ENCODE data around the gene NOL4L. TPM values are rescaled to one million over a fixed set of nuclear protein-coding genes. Genes with fewer than 3 reads are reported as not detected.

Gene NOL4L
- total RNA-seq, 1 experiment from 2014 or later, result 1.4 TPM

- CTCF ChIA-PET, result no interaction called here
Observed at GRCh38 chr20:32418376-32418775, 166.8 kb downstream of the NOL4L start.

GRCh38 chr20:32416206-32416605 lies 168.9 kb downstream of the NOL4L start:
- intact Hi-C loops (cut with micrococcal nuclease; ENCODE audit: unreplicated experiment), result no loop called here
- DNase-seq (ENCODE audit: low spot score), result no peak
- H3K4me1 ChIP-seq (ENCODE audit: insufficient read depth, low read length, poor library complexity, severe bottlenecking), result no peaks in the 10 kb centered on the region
- peaks cover 7% of the 10 kb centered on the region for H3K36me3 ChIP-seq (ENCODE audit: insufficient read depth, low read length, poor library complexity, severe bottlenecking)
- no peak overlapping the region for H3K4me3 ChIP-seq (ENCODE audit: low read depth, low read length, poor library complexity, severe bottlenecking)
- TF ChIP-seq EZH2 (IDR thresholded peaks at IDR 0.05; ENCODE audit: borderline replicate concordance, low read depth, low read length, poor library complexity, severe bottlenecking) (no peak), CTCF (conservative IDR thresholded peaks at IDR 0.05; ENCODE audit: low read depth, low read length) (no peak)
- CTCF ChIA-PET, result no interaction called here
- no TSS peak for BruUV-seq (replicated peaks)
- POLR2A ChIA-PET (ENCODE audit: low non-redundant PET), result no interaction called here
- H3K9me3 ChIP-seq (ENCODE audit: low read depth, low read length, poor library complexity, severe bottlenecking), result no peaks in the 10 kb centered on the region
- H3K27ac ChIP-seq (ENCODE audit: low read depth, low read length, poor library complexity, severe bottlenecking), result no peak overlapping the region
- no peaks in the 10 kb centered on the region for H3K27me3 ChIP-seq (replicated peaks; ENCODE audit: insufficient read depth, low read depth, low read length, poor library complexity)

More at GRCh38 chr20:32418376-32418775, 166.8 kb downstream of the NOL4L start:
- no peak overlapping the region for H3K4me3 ChIP-seq (ENCODE audit: low read depth, low read length, poor library complexity, severe bottlenecking)
- DNase-seq (ENCODE audit: low spot score), result no peak
- H3K4me1 ChIP-seq (ENCODE audit: insufficient read depth, low read length, poor library complexity, severe bottlenecking), result no peaks in the 10 kb centered on the region
- H3K27ac ChIP-seq (ENCODE audit: low read depth, low read length, poor library complexity, severe bottlenecking), result no peak overlapping the region
- H3K36me3 ChIP-seq (ENCODE audit: insufficient read depth, low read length, poor library complexity, severe bottlenecking), result peaks cover 4% of the 10 kb centered on the region
- no peak for TF ChIP-seq CTCF (conservative IDR thresholded peaks at IDR 0.05; ENCODE audit: low read depth, low read length)
- POLR2A ChIA-PET (ENCODE audit: low non-redundant PET), result no interaction called here
- no peaks in the 10 kb centered on the region for H3K27me3 ChIP-seq (replicated peaks; ENCODE audit: insufficient read depth, low read depth, low read length, poor library complexity)
- no peaks in the 10 kb centered on the region for H3K9me3 ChIP-seq (ENCODE audit: low read depth, low read length, poor library complexity, severe bottlenecking)
- intact Hi-C loops (cut with micrococcal nuclease; ENCODE audit: unreplicated experiment), result no loop called here
- BruUV-seq (replicated peaks), result no TSS peak

- H3K27ac ChIP-seq (ENCODE audit: low read depth, low read length, poor library complexity, severe bottlenecking), result peak overlapping the region; percentile 33
- H3K9me3 ChIP-seq (ENCODE audit: low read depth, low read length, poor library complexity, severe bottlenecking), result no peaks in the 10 kb centered on the region
- POLR2A ChIA-PET (ENCODE audit: low non-redundant PET), result no interaction called here
- TF ChIP-seq CTCF (conservative IDR thresholded peaks at IDR 0.05; ENCODE audit: low read depth, low read length) (no peak), EZH2 (IDR thresholded peaks at IDR 0.05; ENCODE audit: borderline replicate concordance, low read depth, low read length, poor library complexity, severe bottlenecking) (no peak)
- intact Hi-C loops (cut with micrococcal nuclease; ENCODE audit: unreplicated experiment), result no loop called here
- no peak overlapping the region for H3K4me3 ChIP-seq (ENCODE audit: low read depth, low read length, poor library complexity, severe bottlenecking)
- H3K4me1 ChIP-seq (ENCODE audit: insufficient read depth, low read length, poor library complexity, severe bottlenecking), result no peaks in the 10 kb centered on the region
- H3K27me3 ChIP-seq (replicated peaks; ENCODE audit: insufficient read depth, low read depth, low read length, poor library complexity), result no peaks in the 10 kb centered on the region
- CTCF ChIA-PET, result no interaction called here
- H3K36me3 ChIP-seq (ENCODE audit: insufficient read depth, low read length, poor library complexity, severe bottlenecking), result peaks cover 7% of the 10 kb centered on the region
- BruUV-seq (replicated peaks), result no TSS peak
- no peak for DNase-seq (ENCODE audit: low spot score)
Observed at GRCh38 chr20:32415494-32415893, 169.6 kb downstream of the NOL4L start.

Data from A673 (cell line).